Measurements from ENCODE around the gene UBE2D2. TPM values are rescaled to one million over a fixed set of nuclear protein-coding genes. Genes with fewer than 3 reads are reported as not detected.
"Not testable (repeated sequence)": the region's sequence is repeated elsewhere in the genome, so short reads cannot be mapped to it uniquely, and the experiment has no call there.

UBE2D2 gene
- total and polyA plus RNA-seq, 2 of the 13 experiments (the other 11 are each of a cell fraction or from before 2014, with no cell fraction given), result 79.1 to 109 TPM

DNA sequence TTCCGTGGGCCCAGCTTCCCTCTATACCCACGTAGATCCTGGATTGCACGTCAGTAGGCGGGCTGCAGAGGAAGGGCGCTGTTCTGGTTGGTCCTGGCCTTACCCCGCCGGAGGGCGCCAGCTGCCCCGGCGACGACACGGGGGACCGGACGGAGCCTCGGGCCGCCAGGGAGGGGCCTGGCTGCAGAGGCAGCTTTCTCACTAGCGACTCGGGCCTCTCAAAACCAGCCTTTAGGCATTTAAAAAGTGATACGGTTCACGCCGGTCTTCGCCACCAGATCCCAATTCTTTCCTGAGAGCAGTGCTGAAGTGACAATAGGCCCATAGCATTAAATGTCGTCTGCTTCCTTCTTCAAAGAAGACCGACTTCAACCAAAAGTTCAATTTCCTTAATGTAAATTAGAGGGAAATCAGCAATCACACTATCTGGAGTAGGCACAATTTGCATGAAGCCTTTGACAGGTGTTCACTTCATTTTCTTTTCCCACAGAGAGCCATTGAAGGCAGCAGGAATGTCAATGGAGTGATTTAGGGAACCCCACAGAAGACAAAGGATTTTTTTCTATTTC lies 17.6 kb upstream of the UBE2D2 start (continued):
- TF ChIP-seq RBFOX2 (IDR thresholded peaks at IDR 0.05; ENCODE audit: low read depth, low read length) (0 out of 2 replicates have a peak, but pooled peaks have one; percentile 35), HOXD1 (CRISPR knock-in tag; IDR thresholded peaks at IDR 0.05) (no peak), TFDP1 (CRISPR knock-in tag; IDR thresholded peaks at IDR 0.05; ENCODE audit: borderline replicate concordance) (no peak)

- H3K4me2 ChIP-seq (ENCODE audit: low read depth, low read length); H4K20me1 ChIP-seq (ENCODE audit: insufficient read depth, low read length); DNase-seq (ENCODE audit: low spot score); intact Hi-C loops (cut with micrococcal nuclease; ENCODE audit: unreplicated experiment); H3K36me3 ChIP-seq (replicated peaks in 1 of 2; ENCODE audit: control insufficient read depth in 1 of 2, insufficient read depth in 2 of 2, low read length in 2 of 2); CTCF ChIA-PET (ENCODE audit: low intra/inter-chr PET ratio, low total read pairs); FAIRE-seq; H3K9me3 ChIP-seq (ENCODE audit: low read length); H2AFZ ChIP-seq (ENCODE audit: low read length); H3K9ac ChIP-seq (ENCODE audit: insufficient read depth, low read depth, low read length); in situ Hi-C loops (cut with HindIII; ENCODE audit: extremely low pct_ligation_motif_present, low pct_unique_long_range_greater_than_20kb); H3K4me3 ChIP-seq (replicated peaks in 1 of 3; ENCODE audit: insufficient read depth in 1 of 3, low read depth in 2 of 3, low read length in 3 of 3); BruUV-seq (replicated peaks); ATAC-seq; H3K27me3 ChIP-seq (ENCODE audit: control insufficient read depth in 1 of 2, insufficient read depth in 2 of 2, low read length in 2 of 2); H3K79me2 ChIP-seq (ENCODE audit: insufficient read depth, low read length); H3K27ac ChIP-seq (ENCODE audit: extremely low read length, insufficient read depth, low read length): not testable (repeated sequence)
- 95% methylated on average over 6 of the region's 6 CpGs for WGBS (ENCODE audit: low lambda C conversion rate)
- peaks cover 28% of the 10 kb centered on the region for H3K4me1 ChIP-seq (ENCODE audit: insufficient read depth, low read length)
- POLR2A ChIA-PET, result interaction anchor here (1.4 to 1.5 kb wide), 2 partner anchors 14 to 44 kb away, joined by 3 to 7 read pairs; partner anchors contain the start of gene UBE2D2
These were observed 14.5 kb upstream of the UBE2D2 start for GRCh38 chr5:139546593-139546992.

GRCh38 chr5:139549162-139549894 lies 11.8 kb upstream of the UBE2D2 start:
- POLR2A ChIA-PET, result interaction anchor here (0.8 to 4.4 kb wide), 4 partner anchors 9 to 46 kb away, joined by 3 to 45 read pairs (median 8); partner anchors contain the start of gene UBE2D2
- WGBS (ENCODE audit: low lambda C conversion rate), result 99% methylated on average over 31 of the region's 49 CpGs
- no peaks in the 10 kb centered on the region for H3K27me3 ChIP-seq (ENCODE audit: control insufficient read depth in 1 of 2, insufficient read depth in 2 of 2, low read length in 2 of 2)
- no TSS peak for BruUV-seq (replicated peaks)
- ATAC-seq (peak; percentile 25), DNase-seq (ENCODE audit: low spot score) (no peak), FAIRE-seq (no peak)
- no peaks in the 10 kb centered on the region for H3K36me3 ChIP-seq (replicated peaks in 1 of 2; ENCODE audit: control insufficient read depth in 1 of 2, insufficient read depth in 2 of 2, low read length in 2 of 2)
- H3K79me2 ChIP-seq (ENCODE audit: insufficient read depth, low read length), result no peaks in the 10 kb centered on the region
- H3K4me3 ChIP-seq (replicated peaks in 1 of 3; ENCODE audit: insufficient read depth in 1 of 3, low read depth in 2 of 3, low read length in 3 of 3), result no peak overlapping the region
- in situ Hi-C loops (cut with HindIII; ENCODE audit: extremely low pct_ligation_motif_present, low pct_unique_long_range_greater_than_20kb) (no loop called here), intact Hi-C loops (cut with micrococcal nuclease; ENCODE audit: unreplicated experiment) (no loop called here)
- no peaks in the 10 kb centered on the region for H3K9me3 ChIP-seq (ENCODE audit: low read length)
- H3K27ac ChIP-seq (ENCODE audit: extremely low read length, insufficient read depth, low read length), result no peak overlapping the region
- no peak overlapping the region for H2AFZ ChIP-seq (ENCODE audit: low read length)
- H3K4me2 ChIP-seq (ENCODE audit: low read depth, low read length), result no peak overlapping the region
- CTCF ChIA-PET (ENCODE audit: low intra/inter-chr PET ratio, low total read pairs), result no interaction called here
- no peaks in the 10 kb centered on the region for H4K20me1 ChIP-seq (ENCODE audit: insufficient read depth, low read length)
- peaks cover 26% of the 10 kb centered on the region for H3K4me1 ChIP-seq (ENCODE audit: insufficient read depth, low read length)
- no peak overlapping the region for H3K9ac ChIP-seq (ENCODE audit: insufficient read depth, low read depth, low read length)
- TF ChIP-seq ZSCAN30 (CRISPR knock-in tag; IDR thresholded peaks at IDR 0.05) (no peak), ZNF510 (CRISPR knock-in tag; IDR thresholded peaks at IDR 0.05; ENCODE audit: low read depth) (no peak), ZSCAN21 (CRISPR knock-in tag; IDR thresholded peaks at IDR 0.05; ENCODE audit: borderline replicate concordance) (no peak), NR2F1 (CRISPR knock-in tag; IDR thresholded peaks at IDR 0.05) (no peak), ZNF850 (CRISPR knock-in tag; conservative IDR thresholded peaks at IDR 0.05) (peak; percentile 100)
- TF ChIP-seq, protein P1, sequence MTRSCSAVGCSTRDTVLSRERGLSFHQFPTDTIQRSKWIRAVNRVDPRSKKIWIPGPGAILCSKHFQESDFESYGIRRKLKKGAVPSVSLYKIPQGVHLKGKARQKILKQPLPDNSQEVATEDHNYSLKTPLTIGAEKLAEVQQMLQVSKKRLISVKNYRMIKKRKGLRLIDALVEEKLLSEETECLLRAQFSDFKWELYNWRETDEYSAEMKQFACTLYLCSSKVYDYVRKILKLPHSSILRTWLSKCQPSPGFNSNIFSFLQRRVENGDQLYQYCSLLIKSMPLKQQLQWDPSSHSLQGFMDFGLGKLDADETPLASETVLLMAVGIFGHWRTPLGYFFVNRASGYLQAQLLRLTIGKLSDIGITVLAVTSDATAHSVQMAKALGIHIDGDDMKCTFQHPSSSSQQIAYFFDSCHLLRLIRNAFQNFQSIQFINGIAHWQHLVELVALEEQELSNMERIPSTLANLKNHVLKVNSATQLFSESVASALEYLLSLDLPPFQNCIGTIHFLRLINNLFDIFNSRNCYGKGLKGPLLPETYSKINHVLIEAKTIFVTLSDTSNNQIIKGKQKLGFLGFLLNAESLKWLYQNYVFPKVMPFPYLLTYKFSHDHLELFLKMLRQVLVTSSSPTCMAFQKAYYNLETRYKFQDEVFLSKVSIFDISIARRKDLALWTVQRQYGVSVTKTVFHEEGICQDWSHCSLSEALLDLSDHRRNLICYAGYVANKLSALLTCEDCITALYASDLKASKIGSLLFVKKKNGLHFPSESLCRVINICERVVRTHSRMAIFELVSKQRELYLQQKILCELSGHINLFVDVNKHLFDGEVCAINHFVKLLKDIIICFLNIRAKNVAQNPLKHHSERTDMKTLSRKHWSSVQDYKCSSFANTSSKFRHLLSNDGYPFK (CRISPR knock-in tag; IDR thresholded peaks at IDR 0.05; ENCODE audit: borderline replicate concordance), result no peak
